ENCODE data around the gene MAGI2.

MAGI2 gene

DNA sequence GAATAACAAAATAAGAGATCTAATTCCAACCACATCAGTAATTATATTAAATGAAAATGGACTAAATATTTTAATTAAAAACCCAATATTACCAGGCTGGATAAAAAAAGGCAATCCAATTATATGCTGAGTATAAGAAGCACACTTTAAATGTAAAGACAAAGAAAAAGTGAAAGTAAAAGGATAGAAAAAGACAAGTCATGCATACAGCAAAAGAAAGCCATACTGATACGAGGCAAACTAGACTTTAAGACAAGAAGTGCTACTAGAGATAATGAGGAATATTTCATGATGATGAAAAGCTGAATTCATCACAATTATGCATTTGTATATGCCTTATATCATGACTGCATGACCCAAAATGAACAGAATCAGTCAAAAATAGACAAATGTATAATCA, 1026.3 kb downstream of the MAGI2 start:
- DNase-seq (ENCODE audit: low read depth, low spot score), result no peak

DNA sequence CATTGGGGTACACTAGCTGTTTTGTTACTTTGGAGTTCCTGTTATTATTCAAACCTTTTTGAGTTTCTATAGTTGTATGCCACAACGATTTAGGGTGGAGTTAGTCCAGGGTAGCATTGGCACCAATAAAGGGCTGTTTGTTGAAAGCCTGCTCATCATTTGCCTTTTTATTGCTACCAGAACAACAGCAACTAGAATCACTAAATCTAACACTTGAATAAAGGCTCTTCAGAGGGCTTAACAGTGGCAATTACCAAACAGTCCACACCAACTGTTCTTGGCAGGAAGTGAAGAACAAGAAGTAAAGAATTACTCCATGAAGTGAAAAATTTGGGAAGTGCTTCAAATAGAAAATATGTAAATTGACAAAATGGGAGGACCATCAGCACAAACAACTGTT, 1033.5 kb downstream of the MAGI2 start:
- no peak for DNase-seq (ENCODE audit: low read depth, low spot score)

DNA sequence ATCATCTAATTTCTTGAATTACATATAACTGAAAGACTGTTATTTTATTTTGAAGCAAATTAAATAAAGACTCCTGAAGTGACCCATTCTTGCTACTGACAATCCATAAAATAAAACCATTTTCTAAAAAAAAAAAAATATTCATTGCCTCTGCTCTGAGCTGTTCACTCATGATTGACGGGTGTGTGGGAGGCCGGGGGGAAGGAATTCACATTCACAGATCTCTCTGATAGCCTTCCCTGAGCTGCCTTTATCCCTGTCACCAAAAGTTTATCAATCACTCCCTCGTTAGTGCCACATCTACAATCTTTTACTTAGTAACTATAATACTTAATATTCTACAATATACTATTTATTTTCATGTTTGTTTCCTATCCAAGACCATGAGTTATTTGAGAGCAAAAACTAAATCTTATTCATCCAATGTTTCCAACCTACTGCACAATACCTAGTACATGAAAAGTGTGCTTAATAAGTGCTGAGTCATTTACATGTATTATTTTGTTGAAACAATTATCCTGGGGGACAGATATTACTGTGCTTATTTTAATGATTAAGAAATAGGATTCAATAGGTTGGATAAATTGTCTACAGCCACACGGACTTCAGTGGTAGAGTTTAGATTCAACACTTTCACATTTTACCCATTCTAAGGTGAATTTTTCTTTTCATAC, 1036.2 kb downstream of the MAGI2 start:
- DNase-seq (ENCODE audit: low read depth, low spot score), result no peak

DNA sequence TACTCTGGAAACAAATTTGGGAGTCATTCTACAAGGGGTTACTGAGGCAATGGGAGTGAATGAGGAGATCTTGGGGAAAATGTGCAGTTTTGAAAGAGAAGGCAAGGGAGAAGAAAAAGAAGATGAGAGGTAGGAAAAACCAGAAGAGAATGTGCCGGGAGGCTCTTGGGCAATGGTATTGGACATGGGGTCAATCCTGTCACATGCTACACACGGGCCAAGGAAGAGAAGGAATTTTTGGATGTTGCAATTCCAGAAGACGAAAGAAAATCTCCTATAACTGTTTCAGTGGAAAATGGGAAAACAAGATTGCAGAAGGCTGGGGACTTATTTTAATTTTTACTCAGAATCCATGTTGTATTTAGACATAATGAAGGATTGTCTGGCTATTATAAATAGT, 1039.9 kb downstream of the MAGI2 start:
- DNase-seq (ENCODE audit: low read depth, low spot score), result no peak

DNA sequence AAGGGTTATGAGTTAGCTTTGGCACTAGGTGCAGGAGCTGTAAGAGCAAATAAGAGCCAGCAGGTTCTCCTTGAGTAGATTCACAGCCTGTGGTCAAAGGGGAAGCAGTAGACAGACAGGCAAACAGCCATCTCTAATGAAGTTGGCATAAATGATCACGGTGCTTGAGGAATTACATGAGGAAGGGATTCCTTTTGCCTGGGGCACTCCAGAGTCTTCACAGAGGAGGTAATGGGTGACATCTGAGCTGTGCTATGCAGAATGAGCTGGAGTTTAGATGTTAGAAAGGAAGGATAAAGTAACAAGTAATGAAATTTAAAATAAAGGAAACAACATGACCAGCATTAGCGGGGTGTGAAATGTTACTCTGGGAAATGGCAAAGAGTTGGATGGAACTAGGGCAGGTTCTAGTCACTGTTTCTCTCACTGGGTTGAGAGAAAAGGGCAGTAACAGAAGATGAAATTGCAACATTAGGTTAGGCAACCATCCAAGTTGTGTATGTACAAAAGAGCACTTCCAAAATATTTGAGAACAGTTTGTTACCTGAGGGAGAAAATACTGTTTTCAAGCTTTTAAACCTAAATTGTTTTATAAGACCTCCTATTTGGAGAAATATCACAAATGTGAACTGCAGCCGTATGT, 1041.1 kb downstream of the MAGI2 start:
- DNase-seq (ENCODE audit: low read depth, low spot score), result no peak

DNA sequence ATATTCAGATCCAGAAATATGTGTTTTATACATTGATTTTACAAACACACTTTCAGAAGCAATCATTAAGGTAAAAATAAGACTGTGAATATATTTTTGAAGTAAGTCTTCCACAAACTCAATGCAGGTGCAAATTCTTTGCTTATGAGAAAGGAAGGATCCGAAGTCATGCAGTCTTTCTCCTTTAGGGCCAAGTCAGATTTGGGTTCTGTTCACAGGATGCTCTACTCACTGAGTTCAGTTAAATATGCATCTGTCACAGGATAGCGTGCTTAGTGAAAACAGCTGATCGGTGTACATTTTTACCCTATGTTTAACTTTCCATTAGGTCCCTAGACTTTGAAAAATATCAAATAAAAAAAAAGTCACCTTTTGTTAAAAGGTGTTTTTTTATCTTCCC, 1046.4 kb downstream of the MAGI2 start:
- no peak for DNase-seq (ENCODE audit: low read depth, low spot score)

DNA sequence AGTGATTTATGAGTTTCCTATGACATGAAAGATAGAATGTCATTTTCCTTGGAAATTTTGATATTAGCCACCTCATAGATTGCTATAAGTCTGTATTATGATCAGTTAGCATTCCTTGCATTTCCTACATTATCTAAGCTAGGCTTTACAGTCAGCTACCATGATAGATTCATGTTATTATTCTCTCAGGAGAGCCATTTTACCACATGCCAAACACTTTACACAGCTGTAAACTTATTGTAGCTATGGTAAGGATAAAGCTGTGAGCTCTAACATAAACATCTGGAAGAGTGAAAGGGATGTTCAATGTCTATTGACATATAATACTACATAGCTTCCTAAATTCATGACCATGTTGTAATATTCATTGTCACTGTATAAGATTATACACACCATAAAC, 1046.9 kb downstream of the MAGI2 start:
- DNase-seq (ENCODE audit: low read depth, low spot score), result no peak

DNA sequence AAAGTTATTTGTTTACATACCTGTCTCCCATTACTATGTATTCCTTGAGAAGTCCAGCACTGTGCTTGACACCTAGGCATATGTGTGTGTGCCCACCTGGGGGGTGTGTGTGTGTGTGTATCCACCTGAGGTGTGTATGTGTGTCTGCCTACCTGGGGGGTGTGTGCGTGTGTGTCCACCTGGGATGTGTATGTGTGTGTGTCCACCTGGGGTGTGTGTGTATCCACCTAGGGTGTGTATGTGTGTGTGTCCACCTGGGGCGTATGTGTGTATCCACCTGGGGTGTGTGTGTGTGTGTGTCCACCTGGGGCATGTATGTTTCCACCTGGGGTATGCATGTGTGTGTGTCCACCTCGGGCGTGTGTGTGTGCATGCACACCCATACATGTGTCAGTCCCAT, 1051.4 kb downstream of the MAGI2 start:
- DNase-seq (ENCODE audit: low read depth, low spot score), result no peak

DNA sequence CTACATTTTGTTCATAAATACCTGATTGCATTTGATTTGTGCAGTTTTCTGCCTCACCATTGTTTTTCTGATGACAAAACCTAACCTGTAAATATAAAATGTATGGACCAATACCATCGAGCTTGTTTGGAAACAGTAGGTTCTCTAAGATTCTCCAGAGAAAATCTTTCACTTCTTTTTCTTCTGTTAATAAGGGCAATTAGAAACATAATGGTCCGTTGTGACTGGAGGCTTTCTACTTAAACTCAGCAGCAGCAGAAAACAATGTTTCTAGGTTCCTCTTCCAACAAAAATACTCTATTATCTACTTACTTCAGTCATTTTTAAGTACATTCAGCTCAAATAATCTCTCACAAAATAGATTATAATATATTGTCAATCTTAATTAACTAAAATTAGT, 1053.4 kb downstream of the MAGI2 start:
- no peak for DNase-seq (ENCODE audit: low read depth, low spot score)

DNA sequence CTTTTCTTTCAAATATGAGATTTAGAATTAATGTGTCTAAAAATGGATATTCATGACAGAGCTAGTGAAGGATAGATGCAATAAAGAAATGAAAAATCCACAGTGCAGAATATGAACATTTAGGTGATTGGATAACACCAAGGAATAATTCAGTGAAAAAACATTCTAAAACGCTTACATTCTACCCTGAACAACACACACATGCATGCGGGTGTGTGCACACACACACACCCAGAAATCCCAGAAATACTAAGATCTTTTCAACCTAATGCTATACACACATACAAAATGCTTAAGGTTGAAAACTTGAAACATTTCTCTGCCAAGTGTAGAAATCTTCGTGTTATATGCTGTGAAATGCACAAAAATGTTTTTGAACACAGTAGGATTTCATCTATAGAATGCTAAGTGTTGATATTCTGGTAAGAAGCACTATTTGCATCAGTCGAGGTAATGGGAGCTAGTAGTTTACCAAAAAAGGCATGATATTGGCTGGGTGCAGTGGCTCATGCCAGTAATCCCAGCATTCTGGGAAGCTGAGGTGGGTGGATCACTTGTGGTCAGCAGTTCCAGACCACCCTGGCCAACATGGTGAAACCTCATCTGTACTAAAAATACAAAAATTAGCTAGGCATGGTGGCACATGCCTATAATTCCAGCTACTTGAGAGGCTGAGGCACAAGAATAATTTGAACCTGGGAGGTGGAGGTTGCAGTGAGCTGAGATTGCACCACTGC, 1054.3 kb downstream of the MAGI2 start:
- DNase-seq (ENCODE audit: low read depth, low spot score), result no peak

DNA sequence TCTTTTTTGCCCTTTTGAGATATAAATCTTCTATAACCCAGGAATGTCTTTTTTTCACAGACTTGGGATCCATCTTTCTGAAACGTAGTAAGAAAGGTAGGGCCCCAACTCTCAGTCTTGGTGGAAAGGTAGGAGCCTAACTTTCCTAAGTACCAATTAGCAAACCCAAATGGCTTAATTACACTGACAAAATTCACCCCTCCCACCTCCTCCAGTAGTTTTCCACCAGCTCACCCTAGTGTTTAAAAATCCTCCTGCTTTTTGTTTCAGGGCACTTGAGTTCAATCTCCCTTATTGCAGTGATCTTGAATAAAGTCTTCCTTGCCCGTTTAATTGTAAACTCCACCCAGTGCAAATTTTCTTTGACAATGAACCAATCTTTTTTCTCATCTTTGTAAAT, 1054.9 kb downstream of the MAGI2 start:
- DNase-seq (ENCODE audit: low read depth, low spot score), result no peak

DNA sequence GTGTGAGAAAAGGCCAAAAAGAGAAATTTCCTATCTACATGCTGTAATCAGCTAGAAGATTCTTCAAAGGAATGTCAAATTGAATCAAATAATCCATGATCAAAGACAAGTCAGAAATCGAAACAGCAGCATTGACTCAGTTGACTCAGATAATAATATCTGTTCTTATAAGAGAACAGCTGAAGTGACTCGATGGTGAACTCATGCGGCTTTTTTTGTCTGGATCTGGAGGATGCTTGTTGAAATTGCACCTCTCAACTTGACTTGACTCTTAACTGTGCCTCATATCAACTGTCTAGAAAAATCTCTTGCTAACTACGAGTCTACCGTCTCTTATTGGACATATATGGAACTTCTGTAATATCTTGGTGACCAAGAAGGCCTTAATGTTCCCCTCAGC, 1055.4 kb downstream of the MAGI2 start:
- no peak for DNase-seq (ENCODE audit: low read depth, low spot score)

DNA sequence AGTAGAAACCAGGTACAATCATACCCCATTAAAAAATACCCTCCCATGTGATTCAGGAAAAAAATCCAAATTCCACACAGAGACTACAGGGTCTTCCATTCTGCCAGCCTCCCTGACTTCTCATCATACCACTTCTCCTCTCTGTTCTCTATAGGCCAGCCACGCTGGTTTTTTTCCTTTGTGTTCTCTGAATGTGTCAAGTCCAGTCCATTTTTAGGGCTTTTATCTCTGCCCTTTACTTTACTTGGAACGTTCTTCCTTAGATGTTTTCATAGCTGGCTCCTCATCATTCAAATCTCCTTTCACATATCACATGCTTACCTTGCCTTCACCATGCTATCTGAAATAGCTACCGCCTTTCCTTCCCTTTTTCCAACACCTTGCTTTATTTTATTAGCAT, 1057.3 kb downstream of the MAGI2 start:
- DNase-seq (ENCODE audit: low read depth, low spot score), result no peak

DNA sequence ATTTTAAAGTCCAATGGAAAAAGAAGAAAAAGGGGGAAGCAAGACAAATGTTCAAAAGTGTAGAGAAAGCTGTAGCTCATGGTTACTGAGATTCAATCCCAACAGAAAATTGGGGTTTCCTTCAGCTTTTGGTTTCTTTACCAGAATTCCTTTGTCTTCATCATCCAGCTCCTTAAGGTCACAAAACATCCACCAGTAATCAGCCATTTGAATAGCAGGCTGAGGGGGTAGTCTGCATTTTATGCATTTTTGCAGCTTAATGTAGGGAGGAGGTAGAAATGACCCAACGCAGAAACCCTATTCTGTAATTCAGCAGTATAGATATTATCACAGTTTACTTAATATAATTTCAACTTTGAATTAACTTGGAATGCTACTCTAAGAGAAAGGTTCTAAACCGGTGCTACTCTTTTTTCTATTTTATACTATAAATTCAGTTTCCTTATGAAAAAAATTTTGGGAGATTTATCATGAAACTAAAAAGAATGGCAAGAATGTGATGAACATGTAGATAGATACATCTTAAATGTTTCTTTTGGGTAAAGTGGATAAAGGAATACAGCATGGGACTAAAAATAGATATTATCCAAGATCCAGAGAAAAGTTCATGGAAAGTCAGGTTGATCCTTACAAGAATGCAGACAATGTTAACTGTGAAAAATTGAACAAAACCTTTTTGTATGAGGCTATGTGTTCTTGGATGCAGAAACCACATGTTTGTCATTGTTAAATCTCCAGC, 1058.0 kb downstream of the MAGI2 start:
- no peak for DNase-seq (ENCODE audit: low read depth, low spot score)

DNA sequence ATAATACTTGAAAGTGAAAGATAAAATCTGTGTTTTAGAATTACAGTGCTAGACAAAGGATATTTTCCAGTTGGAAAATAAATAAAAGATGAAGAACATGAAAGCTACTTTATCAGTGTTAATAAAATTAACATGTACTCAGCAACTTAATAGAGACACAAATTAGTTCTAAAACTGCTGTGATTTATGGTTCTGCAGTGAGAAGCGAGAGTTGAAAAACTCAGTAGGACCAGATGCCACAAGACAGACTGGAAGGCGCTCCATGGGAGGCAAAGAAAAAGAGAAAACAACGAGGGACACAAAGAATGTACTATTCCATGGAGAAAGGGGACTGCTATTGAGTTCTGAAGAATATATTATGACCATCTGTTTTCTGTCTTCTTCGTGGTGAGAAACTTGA, 1064.4 kb downstream of the MAGI2 start:
- DNase-seq (ENCODE audit: low read depth, low spot score), result no peak

DNA sequence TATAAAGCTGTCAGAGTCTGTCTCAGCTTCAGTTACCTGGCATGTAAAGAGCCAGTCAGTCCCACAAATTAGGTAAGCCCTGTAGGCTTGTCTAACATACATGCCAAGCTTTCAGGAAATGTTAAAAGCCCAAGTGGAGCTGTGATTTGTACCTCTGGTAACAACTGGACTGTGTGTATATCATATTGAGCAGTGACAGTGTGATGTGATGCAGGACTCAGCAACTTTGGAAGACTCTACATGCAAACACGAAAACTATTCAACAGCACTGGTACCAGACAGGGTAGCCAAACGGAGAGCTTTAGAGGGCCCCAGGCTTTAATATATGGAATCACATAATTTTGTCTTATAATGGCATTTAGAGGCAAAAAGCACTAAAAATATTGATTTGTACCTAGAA, 1066.9 kb downstream of the MAGI2 start:
- DNase-seq (ENCODE audit: low read depth, low spot score), result no peak

DNA sequence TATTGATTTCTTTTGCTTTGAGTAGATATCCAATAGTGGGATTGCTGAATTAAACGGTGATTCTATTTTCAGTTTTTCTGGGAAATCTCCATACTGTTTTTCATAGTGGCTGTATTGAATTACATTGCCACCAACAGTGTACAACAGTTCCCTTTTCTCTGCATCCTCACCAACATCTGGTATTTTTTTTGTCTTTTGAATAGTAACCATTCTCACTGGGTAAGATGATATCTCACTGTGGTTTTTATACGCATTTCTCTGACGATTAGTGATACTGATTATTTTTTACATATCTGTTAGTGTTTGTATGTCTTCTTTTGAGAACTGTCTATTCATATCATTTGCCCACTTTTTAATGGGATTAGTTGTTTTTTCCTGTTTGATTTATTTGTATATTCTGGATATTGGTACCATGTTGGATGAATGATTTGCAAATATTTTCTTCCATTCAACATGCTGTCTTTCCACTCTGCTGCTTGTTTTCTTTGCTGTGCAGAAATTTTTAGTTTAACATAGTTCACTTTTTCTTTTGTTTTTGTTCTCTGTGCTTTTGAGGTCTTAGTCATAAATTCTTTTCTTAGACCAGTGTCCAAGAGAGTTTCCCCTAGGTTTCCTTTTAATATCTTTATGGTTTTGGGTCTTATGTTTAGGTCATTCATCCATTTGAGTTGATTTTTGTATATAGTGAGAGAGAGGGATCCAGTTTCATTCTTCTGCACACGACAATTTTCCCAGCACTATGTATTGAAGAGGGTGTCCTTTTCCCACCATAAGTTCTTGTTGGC, 1070.2 kb downstream of the MAGI2 start:
- no peak for DNase-seq (ENCODE audit: low read depth, low spot score)

DNA sequence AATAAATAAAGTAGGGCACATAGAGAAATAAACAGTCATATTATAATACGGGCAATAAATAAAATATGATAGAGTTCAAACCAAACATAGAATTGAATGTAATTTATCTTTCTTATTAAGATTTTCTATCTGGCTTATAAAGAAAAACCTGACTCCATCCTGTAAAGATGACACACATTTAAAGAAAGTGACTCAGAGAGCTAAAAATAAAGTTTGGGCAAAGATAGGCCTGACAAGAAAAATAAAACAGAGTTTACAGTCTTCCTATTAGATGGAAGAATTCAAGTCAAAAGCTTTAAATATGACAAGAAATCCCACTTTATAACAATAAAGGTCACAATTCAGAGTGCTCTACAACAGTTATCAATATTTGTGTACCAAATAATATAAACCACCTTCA, 1074.3 kb downstream of the MAGI2 start:
- no peak for DNase-seq (ENCODE audit: low read depth, low spot score)

DNA sequence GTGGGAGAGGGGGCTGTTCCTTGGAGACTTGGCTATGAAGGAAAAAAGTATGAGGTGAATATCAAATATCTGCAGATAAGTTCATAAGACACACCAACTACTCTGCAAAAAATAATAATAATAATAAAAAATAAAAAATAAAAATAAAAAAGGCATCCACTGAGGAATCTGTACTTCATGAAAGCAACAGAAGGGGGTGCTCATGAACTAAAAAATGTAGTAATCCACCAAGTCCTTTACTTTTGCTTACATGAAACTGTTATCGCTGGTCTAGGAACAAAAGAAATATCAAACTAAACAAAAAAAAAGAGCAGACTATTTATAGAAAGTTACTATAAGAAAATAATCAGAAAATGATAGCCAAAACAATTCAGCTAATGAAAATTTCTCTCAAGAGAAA, 1075.9 kb downstream of the MAGI2 start:
- no peak for DNase-seq (ENCODE audit: low read depth, low spot score)

DNA sequence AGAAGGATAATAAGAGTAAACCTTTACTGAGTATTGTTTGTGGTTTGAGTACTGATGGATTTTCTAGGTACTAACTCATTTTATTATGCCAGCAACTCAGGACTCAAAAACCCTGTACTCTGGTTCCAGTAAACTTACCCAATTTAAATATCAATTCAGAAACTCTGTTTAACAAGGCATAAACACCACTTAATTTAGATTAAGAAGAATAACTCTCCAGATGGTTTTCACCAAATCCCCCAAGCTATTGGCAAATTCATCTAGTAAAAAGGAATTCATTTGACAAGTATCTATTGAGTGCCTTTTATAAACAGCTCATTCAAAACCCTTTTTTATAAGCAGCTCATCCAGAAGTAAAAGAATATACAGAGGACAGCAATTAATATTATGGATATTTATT, 1082.5 kb downstream of the MAGI2 start:
- no peak for DNase-seq (ENCODE audit: low read depth, low spot score)

DNA sequence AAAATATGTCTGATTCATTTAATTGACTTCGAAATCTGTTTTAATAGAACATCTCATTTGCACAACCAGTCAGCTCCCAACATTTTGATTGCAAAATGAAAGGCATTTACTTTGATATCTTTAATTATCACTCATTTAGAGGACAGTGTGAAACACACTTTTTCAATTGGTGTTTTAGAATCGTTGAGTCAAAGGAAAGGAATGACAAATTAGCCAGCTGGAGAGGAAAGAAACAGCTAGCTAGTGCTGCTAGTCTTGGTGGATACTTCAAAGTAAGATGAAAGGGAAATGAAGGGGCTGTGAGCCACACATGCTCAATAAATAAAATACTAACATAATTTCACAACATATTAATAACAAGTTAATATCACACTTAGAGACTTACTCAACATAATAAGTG, 1084.7 kb downstream of the MAGI2 start:
- DNase-seq (ENCODE audit: low read depth, low spot score), result no peak

Data from activated CD4-positive, CD25-positive, alpha-beta regulatory T cell treated with anti-CD3 and anti-CD28 coated beads, Interleukin-2, amount 50 U/mL, for 16 hours (primary cell).